Left renal cortex interstitium (tissue), 4 donors: ENCODE data around the gene NDST1. TPM values are rescaled to one million over a fixed set of nuclear protein-coding genes. Genes with fewer than 3 reads are reported as not detected.

Experiments used
- DNase-seq, 4 donors: peaks; one replicate each; pipeline ENCODE4 v3.0.0-alpha.2; 2013; ENCODE audit warnings: low read depth in 4 of 4, low spot score in 2 of 4, missing footprints in 1 of 4
- polyA plus RNA-seq, 4 donors: library from polyadenylated mRNA; unstranded; fragments of 120-200 nt; gene quantifications; one replicate each; pipeline ENCODE4 v1.2.1, GENCODE V29; 2013; ENCODE audit not compliant: insufficient read length in 4 of 4

NDST1 gene
- polyA plus RNA-seq, 4 donors: 53.3 to 68.6 (median 57.9) TPM

DNA sequence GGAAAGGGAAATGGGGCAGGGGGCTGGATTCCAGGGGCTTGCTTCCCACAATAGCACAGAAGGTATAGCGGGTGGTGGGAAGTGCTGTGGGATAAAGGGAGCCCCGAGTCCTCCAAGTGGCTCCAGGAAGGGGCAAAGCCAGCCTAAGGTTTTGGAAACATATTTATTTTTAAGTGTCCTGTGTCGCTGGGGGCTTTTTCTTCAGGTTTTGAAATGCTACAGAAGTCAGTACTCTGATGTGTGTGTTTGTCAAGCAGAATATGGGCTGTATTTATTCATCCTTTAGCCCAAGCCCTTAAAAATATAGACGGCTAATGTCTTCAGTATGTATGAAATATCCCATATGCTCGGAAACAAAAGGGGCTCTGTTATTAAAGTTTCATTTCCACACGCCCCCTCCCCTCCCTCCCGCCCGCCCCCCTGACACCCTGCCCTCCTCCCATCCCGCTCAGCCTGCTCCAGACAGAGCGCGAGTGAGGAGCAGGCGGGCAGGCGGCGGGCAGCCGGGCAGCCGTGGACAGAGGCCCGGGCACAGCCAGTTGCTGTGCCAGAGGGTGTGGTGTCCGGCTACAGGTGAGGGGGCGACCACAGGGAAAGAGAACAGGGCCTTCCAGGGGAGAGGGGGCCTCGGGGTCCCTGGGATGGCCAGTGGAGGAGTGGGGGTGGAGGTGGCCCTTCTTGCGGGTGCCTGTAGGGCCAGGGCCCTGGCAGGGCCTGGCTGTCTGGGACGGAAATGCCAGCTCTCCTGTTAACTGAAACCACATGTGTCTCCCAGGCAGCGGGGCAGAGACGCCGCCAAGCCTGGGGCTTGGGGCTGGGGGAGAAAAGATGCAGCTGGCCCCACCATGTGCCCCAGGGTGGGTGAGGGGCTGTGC is 92.9 kb downstream of the NDST1 start:
- DNase-seq: no peak

- no peak for DNase-seq
These were observed 93.8 kb downstream of the NDST1 start for GRCh38 chr5:150601491-150602345.

GRCh38 chr5:150603052-150603451 is 95.1 kb downstream of the NDST1 start:
- DNase-seq: no peak

DNA sequence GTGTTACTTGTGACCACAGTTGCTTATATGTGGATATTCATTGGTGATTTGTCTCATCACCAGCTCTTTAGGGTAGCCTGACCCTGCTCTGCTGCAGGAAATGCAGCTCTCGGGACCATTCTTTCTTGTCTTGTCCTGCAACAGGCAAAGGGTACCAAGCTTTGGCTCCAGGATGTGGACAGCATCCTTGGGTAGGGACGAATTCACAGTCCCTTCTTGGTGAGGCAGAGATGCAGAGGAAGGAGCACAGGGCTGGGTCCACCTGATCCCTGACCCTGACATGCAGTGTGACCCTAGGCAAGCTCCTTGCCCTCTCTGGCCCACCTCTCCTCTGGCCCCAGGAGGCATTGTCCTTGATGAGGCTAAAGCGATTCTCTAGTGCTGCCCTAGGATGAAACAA is 95.6 kb downstream of the NDST1 start:
- no peak for DNase-seq

GRCh38 chr5:150604010-150604409 is 96.1 kb downstream of the NDST1 start:
- no peak for DNase-seq

DNA sequence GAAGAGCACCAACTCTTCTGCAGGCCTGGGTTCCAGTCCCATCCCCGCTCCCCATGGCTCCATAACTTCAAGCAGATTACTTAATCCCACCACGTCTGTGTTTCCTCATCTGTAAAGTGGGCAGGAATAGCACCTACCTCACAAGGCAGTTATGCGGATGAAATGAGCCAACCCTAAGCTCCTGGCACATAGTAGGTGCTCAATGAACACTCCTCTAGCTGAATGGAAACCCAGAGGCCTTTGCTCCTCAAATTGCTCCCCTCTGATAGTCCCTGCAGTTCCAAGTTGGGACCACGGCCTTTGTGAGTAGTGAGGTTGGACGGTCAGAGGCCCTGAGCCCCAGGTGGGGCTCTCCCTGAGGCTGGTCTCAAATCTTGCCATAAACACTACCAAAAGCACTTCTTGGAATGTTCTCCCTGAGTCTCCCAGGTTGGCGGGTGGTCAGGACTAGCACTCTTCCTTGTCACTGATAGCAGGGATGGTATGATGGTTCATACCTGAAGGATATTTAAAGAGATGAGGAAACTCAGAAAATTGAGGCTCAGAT is 97.0 kb downstream of the NDST1 start:
- DNase-seq: no peak

DNA sequence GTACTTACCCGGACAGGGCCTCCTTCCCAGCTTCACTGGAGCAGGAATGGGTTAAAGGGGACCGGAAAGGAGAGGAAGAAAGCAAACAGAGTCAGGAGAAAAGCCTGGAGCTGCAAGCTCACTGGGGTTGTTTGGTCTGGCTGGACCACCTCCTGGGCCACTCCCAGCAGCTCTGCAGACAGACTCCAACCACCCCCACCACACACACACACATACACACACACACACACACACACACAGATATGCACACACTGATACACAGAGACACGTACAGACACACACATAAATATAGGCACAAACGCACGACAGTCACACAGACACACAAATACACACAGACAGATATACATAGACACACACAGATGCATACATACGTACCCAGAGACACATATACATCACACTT is 97.6 kb downstream of the NDST1 start:
- DNase-seq: no peak

DNA sequence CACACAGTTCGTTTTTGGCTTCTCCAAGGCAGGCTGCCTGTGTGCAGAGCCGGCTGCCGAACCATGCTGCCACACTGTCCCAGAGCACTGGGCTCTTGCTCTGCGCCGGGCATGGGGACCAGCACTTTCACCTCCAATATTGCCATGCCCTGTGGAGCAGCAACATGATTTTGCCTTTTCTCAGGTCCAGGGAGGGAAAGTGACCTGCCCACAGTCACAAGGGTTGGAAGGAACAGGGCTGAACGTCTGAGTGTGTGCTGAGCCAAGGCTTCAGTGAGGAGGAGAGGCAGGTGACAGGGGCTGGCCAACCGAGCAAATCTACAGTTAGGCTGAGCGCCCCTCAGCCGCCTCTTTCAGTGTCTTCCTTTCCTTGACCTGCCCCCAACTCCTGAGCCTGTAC is 98.5 kb downstream of the NDST1 start:
- DNase-seq: no peak

DNA sequence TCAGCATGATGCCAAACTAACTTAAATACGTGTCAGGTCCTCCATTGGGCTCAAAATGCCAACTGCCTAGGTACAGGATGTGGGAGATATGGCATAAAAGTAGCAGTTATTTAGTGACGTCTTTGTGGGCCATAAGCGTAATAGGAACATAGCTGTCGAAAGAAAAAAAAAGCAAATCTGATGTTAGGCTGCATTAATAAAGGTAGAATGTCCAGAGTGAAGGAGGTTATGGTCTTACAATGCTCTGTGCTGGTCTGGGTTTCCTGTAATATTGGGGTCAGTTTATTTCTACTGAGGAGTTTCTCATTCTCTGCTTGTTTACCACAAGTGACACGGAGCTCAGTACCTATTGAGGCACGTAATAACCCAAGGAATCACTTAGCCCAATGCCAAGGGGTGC is 99.2 kb downstream of the NDST1 start:
- DNase-seq: no peak

Other genes starting within 250 kb of the NDST1 start
- 1 to 10 TPM; 2.7 to 5.9 (median 3.7) TPM for gene CAMK2A, start 218.4 kb upstream of the NDST1 start, polyA plus RNA-seq
- 1 to 10 TPM; 2.5 to 5.3 (median 3.6) TPM for gene ARSI, start 205.2 kb upstream of the NDST1 start, polyA plus RNA-seq
- 10 to 100 TPM; 29.5 to 46.3 (median 36.9) TPM for gene TCOF1, start 150.4 kb upstream of the NDST1 start, polyA plus RNA-seq
- 100 to 1,000 TPM; 226 to 343 (median 316) TPM for gene CD74, start 95.2 kb upstream of the NDST1 start, polyA plus RNA-seq
- gene RPS14, start 58.4 kb upstream of the NDST1 start, polyA plus RNA-seq: 1,000 to 10,000 TPM; 1,840 to 2,407 (median 1,919) TPM
- 100 to 1,000 TPM in 3 of 4 donors, 10 to 100 TPM in 1; 88.2 to 115 (median 105) TPM for gene SYNPO, start 132.5 kb downstream of the NDST1 start, polyA plus RNA-seq
- gene MYOZ3, start 153.1 kb downstream of the NDST1 start, polyA plus RNA-seq: 1 to 10 TPM; 4.4 to 7.1 (median 6.3) TPM
- gene RBM22, start 192.9 kb downstream of the NDST1 start, polyA plus RNA-seq: 10 to 100 TPM; 71.0 to 84.9 (median 80.1) TPM